ENCODE results near the gene CYTH2.

The CYTH2 gene, protein sequence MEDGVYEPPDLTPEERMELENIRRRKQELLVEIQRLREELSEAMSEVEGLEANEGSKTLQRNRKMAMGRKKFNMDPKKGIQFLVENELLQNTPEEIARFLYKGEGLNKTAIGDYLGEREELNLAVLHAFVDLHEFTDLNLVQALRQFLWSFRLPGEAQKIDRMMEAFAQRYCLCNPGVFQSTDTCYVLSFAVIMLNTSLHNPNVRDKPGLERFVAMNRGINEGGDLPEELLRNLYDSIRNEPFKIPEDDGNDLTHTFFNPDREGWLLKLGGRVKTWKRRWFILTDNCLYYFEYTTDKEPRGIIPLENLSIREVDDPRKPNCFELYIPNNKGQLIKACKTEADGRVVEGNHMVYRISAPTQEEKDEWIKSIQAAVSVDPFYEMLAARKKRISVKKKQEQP

DNA sequence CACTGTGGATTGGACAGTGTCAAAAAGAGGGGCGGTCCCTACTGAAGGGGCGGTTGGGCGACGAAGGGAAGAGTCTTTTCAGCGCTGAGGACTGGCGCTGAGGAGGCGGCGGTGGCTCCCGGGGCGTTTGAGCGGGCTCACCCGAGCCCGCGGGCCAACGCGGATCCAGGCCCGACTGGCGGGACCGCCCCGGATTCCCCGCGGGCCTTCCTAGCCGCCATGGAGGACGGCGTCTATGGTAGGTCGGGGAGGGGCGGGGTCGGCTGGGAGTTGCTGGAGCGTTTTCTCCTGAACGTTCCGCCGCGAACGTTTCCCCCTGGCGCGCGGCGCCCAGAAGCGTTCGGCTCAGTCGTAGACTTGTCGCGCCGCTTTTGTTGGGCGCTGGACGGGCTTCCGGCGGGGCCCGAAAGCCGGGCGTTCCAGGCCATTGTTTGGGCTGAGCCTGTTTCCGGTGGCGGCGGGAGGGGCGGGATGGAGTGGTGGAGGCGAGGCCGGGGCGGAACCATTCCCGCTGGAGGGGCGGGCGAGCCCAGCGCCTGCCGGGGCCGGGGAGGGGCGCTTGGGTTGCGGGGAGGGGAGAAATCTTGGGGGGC, at the start of gene CYTH2:
CYTH2 (plus strand) TSS at position 81 of the 593 bp plus-strand sequence; CDS start at position 220, 139 bp downstream.
- DNase-seq (ENCODE audit: low spot score) = peak; percentile 85

DNA sequence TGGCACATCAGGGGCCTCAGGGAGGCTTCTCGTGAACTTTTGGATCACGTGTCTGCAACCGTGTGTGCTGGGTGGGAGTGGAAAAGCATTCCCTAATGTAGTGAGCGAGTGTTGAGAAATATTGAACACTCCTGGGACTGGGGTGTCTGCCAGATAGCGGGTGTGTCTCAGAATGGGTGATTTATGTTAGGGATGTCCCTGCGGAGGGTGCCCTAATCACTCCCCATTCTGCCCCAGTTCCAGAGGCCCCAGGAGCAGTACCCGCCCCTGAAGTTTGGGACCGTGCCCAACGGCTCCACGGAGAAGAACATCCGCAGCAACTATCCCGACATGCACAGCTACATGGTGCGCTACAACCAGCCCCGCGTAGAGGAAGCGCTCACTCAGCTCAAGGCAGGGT, 47.6 kb upstream of the CYTH2 start:
- DNase-seq (ENCODE audit: low spot score) = no peak

DNA sequence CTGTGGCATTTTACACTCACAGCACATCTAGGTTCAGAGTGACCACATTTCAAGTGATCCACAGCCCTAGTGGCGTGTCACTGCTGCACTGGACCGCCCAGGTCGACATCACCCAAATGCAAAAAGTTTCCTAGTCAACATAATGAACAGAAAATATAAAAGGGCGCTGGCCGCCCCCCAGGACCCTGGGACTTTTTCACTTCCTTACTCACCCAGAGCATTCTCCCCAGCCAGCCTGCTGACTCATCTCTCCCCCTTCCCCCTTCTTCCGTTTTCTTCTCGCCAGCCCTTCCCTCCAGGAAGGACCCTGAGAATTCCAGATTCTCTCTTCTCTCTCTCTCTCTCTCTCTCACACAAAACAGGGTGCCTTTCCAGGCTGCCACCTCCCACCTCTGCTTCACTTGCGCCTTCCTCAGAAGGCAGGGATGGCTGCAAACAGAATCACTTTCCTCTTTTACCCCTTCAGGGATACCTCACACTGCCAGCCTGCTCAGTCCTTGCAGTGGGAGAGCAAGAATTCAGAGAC, 44.4 kb upstream of the CYTH2 start:
- DNase-seq (ENCODE audit: low spot score) = no peak

DNA sequence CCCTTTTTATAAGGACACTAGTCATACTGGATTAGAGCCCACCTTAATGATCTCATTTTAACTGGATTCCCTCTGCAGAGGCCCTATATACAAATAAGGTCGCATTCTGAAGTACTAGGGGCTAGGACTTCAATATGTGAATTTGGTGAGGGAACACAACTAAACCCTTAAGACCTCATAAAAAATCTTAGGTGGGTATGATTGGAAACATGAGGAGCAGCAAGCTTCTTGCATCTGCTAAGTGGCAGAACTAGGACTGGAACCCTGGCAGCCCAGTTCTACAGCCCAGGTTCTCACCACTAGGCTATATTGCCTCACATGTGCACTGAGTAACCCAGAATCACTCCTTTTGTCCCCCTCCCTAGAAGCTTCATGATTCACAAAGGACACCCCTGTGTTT, 40.5 kb upstream of the CYTH2 start:
- no peak for DNase-seq (ENCODE audit: low spot score)

DNA sequence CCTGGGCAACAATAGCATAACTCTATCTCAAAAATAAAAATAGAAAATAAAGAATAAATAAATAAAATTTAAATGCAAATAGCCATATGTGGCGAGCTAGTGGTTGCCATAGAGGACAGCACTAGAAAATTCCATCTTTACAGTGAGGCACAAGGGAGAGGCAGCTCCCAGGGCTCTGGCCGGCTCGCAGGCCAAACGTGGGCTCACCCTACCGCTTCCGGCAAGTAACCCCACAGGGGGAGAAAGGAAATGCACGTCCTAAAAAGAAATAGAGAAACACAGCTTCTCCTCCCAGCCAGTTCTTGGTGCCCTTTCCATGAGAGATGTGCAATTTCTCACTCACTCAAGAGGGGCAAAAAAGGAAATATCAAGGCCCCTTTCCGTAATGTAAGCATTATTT, 35.8 kb upstream of the CYTH2 start:
- DNase-seq (ENCODE audit: low spot score) = no peak

DNA sequence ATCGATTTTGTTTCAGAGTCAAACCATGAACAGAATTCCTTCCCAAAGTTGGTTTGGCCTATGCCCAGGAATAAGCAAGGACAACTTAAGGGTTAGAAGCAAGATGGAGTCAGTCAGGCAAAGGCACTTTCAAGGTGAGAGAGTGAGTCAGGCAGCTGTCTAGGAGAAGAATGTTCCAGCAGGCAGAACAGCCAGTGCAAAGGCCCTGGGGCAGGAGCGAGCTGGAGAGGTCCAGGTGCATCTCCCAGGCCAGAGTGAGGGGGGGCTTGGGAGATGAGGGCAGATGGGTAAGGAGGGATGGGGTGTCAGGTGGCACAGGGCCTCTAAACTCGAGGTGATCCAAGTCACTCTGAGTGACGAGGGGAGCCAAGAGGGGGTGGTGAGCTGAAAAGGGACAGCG, 32.6 kb upstream of the CYTH2 start:
- no peak for DNase-seq (ENCODE audit: low spot score)

DNA sequence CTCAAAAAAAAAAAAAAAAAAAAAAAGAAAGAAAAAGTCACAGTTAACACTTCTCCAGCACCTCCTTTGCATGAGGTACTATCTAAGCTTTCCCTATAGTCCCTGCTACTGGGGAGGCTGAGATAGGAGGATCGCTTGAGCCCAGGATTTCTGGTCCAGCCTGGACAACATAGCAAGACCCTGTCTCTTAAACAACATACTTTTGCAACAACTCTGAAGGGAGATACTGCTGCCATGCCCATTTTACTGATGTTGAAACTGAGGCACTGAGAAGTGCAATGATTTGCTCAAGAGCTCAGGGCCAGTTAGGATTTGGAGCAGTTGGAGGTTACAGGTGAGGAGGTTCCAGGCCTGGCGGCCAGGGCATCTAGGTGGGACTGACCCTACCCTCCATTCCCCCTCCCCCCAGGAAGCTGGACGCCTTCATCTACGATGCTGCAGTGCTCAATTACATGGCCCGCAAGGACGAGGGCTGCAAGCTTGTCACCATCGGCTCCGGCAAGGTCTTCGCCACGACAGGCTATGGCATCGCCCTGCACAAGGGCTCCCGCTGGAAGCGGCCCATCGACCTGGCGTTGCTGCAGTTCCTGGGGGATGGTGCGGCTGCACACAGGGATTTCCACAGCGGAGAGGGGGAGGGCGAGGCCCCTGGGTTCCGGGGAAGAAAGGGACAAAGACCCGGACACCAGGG, 27.7 kb upstream of the CYTH2 start:
- DNase-seq (ENCODE audit: low spot score) = no peak

DNA sequence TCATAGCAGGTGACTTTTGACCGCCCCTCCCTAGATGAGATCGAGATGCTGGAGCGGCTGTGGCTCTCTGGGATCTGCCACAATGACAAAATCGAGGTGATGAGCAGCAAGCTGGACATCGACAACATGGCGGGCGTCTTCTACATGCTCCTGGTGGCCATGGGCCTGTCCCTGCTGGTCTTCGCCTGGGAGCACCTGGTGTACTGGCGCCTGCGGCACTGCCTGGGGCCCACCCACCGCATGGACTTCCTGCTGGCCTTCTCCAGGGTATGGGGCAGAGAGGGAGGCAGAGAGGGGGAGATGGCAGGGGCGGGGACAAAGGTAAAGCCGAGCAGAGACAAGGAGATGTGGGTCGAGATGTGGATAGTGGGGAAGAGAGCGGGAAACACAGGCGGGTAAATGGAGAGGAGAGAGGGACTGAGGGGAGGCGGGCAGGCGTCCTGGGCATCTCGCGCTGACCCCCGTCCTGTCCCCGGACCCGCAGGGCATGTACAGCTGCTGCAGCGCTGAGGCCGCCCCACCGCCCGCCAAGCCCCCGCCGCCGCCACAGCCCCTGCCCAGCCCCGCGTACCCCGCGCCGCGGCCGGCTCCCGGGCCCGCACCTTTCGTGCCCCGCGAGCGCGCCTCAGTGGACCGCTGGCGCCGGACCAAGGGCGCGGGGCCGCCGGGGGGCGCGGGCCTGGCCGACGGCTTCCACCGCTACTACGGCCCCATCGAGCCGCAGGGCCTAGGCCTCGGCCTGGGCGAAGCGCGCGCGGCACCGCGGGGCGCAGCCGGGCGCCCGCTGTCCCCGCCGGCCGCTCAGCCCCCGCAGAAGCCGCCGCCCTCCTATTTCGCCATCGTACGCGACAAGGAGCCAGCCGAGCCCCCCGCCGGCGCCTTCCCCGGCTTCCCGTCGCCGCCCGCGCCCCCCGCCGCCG, 26.8 kb upstream of the CYTH2 start:
- peak; percentile 38 for DNase-seq (ENCODE audit: low spot score)

DNA sequence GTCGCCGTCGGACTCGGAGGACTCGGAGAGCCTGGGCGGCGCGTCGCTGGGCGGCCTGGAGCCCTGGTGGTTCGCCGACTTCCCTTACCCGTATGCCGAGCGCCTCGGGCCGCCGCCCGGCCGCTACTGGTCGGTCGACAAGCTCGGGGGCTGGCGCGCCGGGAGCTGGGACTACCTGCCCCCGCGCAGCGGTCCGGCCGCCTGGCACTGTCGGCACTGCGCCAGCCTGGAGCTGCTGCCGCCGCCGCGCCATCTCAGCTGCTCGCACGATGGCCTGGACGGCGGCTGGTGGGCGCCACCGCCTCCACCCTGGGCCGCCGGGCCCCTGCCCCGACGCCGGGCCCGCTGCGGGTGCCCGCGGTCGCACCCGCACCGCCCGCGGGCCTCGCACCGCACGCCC, 25.9 kb upstream of the CYTH2 start:
- DNase-seq (ENCODE audit: low spot score) = peak; percentile 38

DNA sequence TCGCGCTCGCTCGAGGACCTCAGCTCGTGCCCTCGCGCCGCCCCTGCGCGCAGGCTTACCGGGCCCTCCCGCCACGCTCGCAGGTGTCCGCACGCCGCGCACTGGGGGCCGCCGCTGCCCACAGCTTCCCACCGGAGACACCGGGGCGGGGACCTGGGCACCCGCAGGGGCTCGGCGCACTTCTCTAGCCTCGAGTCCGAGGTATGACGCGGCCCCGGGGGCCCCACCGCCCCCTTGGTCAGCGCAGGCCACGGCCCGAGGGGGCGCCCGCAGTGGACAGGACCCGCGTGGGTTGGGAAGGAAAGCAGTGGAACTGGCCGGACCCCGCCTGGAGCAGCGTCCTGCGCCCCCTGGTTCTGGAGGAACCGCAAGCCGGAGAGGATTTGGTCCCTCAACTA, 25.4 kb upstream of the CYTH2 start:
- peak; percentile 31 for DNase-seq (ENCODE audit: low spot score)

DNA sequence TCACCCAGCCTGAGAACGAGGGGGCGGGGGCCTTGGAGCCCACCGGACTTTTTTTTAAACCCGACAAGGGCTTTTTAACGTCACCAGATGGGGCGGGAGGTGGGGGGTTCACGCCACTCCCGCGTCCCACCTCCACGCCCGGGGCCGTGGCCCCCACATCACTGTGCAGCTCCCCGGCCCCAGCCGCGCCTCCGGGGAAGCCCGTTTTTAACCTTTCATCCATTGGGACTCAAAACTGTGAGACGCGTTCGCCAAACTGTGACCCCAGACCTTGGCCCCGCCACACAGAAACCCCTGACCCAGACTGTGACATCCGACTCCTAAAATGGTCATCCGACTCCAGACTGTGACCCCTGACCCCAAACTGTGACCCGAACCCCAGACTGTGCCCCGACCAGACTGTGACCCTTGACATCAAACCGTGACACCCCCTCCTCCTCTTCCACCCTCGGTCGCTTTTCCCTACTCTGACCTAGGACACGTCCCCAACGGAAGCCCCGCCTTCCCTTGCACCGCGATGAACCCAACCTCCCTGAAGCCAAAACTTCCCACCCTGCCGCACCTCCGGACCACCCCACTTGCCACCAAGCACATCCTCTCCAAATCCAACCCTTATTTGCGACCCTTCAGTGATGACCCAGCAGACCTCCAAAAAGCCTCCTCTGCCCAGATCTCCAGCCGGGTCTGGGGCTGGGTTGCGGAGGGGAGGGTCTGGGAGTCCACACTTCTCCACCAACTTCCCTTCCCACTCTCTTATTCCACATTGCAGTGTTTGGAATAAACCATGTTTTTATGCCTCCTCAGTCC, 24.8 kb upstream of the CYTH2 start:
- DNase-seq (ENCODE audit: low spot score) = peak; percentile 33

DNA sequence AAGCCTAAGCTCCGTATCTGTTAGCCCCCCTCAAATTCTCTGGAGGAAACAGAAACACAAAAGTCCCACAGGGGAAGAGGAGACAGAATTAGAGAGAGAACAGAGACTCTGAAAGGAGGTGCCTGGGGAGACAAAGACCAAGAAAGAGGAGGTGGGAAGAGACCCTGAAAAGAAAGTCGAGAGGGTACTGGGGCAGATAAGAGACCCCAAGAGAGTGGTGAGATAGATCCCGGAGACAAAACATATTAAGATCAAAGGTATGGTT, 24.3 kb upstream of the CYTH2 start:
- peak; percentile 33 for DNase-seq (ENCODE audit: low spot score)

DNA sequence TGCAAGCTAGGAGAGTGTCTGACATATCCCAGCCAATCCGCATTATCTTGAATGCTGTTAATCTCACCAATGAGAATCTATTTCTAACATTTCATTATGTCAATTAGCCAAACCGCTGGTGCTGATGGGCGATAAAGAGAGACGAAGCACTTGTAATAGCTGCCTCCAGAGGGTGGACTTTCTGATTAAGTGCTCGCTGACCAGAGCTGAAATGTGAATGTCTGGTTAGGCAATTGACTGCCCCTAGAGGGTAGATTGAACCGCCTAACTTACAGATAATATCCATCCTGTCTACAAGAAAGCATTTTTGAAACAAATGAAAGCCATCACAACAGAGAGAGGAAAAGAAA, 23.9 kb upstream of the CYTH2 start:
- DNase-seq (ENCODE audit: low spot score) = peak; percentile 69

DNA sequence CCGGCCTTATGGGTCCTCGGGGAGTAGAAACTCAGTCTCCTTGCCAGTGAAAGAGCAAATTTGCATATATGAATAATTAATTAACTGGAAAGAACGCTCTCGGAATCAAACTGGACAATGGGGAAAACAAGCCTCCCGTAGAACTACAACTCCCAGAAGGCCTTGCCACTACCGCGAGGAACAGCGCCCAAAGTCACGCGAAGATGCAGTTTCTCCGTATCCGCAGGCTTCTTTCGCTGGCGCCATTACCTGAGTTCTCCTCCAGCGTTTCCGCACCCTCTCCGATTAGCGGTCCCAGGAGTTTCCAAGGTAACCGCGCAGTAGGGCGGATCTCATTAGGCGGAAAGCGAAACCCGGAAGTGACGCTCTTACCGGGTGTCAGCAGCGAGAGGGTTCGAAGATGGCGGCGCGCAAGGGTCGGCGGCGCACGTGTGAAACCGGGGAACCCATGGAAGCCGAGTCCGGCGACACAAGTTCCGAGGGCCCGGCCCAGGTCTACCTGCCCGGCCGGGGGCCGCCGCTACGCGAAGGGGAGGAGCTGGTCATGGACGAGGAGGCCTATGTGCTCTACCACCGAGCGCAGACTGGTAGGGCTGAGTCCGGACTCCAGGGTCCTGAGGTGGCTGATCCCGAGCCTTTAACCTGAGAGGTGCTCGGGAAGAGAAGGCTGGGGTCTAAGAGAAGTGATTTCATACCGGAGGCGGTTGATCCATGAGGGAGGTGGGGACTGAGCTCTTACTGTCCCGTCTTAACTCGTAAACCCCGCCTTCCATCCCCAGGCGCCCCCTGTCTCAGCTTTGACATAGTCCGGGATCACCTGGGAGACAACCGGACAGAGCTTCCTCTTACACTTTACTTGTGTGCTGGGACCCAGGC, 23.3 kb upstream of the CYTH2 start, which contains the start of gene GRWD1:
GRWD1 (plus strand) TSS at position 378 of the 876 bp plus-strand sequence; CDS start at position 401, 23 bp downstream.
- peak; percentile 93 for DNase-seq (ENCODE audit: low spot score)

DNA sequence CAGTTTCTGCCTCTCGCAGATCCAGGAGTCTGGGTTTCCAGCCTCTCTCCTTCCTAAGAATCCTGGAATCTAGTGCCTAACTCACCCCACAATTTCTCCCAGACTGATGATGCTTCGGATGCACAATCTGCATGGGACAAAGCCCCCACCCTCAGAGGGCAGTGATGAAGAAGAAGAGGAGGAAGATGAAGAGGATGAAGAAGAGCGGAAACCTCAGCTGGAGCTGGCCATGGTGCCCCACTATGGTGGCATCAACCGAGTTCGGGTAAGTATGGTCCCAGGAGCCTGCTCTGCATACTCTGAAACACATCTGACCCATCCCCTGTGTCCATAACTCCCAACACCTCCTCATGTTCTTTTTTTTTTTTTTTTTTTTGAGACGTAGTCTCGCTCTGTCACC, 22.6 kb upstream of the CYTH2 start:
- no peak for DNase-seq (ENCODE audit: low spot score)

DNA sequence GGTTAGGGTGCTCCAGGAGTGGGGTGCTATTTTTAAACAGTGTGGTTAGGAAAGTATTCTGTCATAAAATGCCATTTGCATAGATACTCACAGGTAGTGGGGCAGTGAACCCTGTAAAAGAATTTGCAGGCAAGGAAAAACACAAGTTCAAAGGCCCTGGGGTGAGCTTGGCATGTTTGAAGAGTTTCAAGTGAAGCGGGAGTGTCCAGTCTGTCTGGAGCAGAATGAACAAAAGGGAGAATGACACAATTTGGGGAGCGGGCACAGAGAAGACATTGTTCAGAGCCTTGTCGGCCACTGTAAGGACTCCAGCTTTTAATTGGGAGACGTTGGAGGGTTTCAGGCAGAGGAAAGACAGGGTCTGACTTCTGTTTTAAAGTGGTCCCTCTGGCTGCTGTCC, 20.6 kb upstream of the CYTH2 start:
- DNase-seq (ENCODE audit: low spot score) = no peak

DNA sequence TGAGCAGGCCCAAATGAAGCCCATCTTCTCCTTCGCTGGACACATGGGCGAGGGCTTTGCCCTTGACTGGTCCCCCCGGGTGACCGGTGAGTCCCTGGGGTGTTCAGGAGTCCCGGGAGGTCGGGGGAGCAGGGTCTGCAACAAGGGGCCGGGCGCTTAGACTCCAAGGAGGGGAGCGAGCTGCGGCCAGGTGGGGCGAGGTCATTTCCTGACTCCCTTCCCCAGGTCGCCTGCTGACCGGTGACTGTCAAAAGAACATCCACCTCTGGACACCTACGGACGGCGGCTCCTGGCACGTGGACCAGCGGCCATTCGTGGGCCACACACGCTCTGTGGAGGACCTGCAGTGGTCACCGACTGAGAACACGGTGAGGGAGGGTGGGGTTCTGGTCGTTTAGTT, 18.7 kb upstream of the CYTH2 start:
- no peak for DNase-seq (ENCODE audit: low spot score)

DNA sequence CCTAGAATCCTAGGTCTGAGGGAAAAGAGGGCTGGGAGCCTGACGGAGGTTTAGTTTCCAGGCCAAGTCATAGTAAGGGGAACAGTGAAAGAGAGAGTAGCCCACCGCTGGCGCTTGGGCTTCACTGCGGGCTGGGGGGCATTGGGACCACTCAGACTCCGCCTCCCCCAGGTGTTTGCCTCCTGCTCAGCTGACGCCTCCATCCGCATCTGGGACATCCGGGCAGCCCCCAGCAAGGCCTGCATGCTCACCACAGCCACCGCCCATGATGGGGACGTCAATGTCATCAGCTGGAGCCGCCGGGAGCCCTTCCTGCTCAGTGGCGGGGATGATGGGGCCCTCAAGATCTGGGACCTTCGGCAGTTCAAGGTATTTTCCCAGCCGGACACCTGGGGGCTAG, 18.3 kb upstream of the CYTH2 start:
- DNase-seq (ENCODE audit: low spot score) = no peak

DNA sequence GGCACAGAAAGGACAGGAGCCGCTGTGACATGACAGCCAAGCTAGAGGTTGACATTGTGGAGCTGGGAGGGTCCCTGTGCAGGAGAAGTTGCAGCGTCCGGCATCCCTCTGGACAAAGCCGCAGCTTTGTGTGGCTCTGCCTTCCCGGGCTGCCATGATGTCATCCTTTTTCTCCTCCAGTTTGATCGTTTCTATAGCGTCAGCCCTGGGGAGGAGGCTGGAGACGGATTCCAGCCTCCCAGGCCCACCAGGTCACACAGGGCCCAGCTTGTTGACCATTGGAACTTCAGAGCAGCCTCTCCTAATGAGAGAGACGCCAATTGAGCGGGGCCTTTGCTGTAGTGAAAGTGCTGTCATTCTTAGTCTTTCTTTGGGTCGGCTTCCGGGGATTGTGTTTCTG, 17.5 kb upstream of the CYTH2 start:
- no peak for DNase-seq (ENCODE audit: low spot score)
